Left forelimb (tissue), 1 donor: Measurements from ENCODE around the gene SLC66A1.

Experiments used
- DNase-seq: peaks from one replicate; pipeline ENCODE4 v3.0.0-alpha.2; 2018; ENCODE audit warnings: low spot score

SLC66A1 gene

GRCh38 chr1:19363536-19364152, 51.5 kb downstream of the SLC66A1 start:
- no peak for DNase-seq

- no peak for DNase-seq
Observed at GRCh38 chr1:19365721-19366120, 53.6 kb downstream of the SLC66A1 start.

GRCh38 chr1:19366599-19367536, 54.7 kb downstream of the SLC66A1 start:
- no peak for DNase-seq

- no peak for DNase-seq
Observed at GRCh38 chr1:19367584-19368041, 55.5 kb downstream of the SLC66A1 start.

- no peak for DNase-seq
Observed at GRCh38 chr1:19368050-19368449, 55.9 kb downstream of the SLC66A1 start.

- DNase-seq: no peak
Observed at GRCh38 chr1:19368964-19369363, 56.8 kb downstream of the SLC66A1 start.

GRCh38 chr1:19369396-19370090, 57.4 kb downstream of the SLC66A1 start:
- DNase-seq: no peak

GRCh38 chr1:19370453-19371170, 58.5 kb downstream of the SLC66A1 start:
- no peak for DNase-seq

GRCh38 chr1:19371226-19372135, 59.4 kb downstream of the SLC66A1 start:
- DNase-seq: no peak

GRCh38 chr1:19372136-19372514, 60.0 kb downstream of the SLC66A1 start:
- DNase-seq: no peak

- DNase-seq: no peak
Observed at GRCh38 chr1:19372602-19373001, 60.5 kb downstream of the SLC66A1 start.

GRCh38 chr1:19373211-19374082, 61.3 kb downstream of the SLC66A1 start:
- no peak for DNase-seq

- DNase-seq: no peak
Observed at GRCh38 chr1:19374083-19374801, 62.1 kb downstream of the SLC66A1 start.

GRCh38 chr1:19374926-19375325, 62.8 kb downstream of the SLC66A1 start:
- no peak for DNase-seq

GRCh38 chr1:19375631-19376400, 63.7 kb downstream of the SLC66A1 start:
- no peak for DNase-seq

GRCh38 chr1:19376428-19377372, 64.6 kb downstream of the SLC66A1 start:
- no peak for DNase-seq
